GM12891 (cell line): ENCODE measurements around the gene KRT4.

Experiments
- POLR2A ChIP-seq: IDR thresholded peaks from 2 replicates; pipeline ENCODE4 v1.6.1; 2011; ENCODE audit warnings: low read depth, low read length, control low read depth
- POU2F2 ChIP-seq: IDR thresholded peaks from 2 replicates; pipeline ENCODE4 v1.6.1; 2011; ENCODE audit warnings: low read depth, mild to moderate bottlenecking, control low read depth, low read length, moderate library complexity
- TAF1 ChIP-seq: IDR thresholded peaks from 2 replicates; pipeline ENCODE4 v1.6.1; 2011; ENCODE audit warnings: low read depth, low read length, control low read depth

DNA sequence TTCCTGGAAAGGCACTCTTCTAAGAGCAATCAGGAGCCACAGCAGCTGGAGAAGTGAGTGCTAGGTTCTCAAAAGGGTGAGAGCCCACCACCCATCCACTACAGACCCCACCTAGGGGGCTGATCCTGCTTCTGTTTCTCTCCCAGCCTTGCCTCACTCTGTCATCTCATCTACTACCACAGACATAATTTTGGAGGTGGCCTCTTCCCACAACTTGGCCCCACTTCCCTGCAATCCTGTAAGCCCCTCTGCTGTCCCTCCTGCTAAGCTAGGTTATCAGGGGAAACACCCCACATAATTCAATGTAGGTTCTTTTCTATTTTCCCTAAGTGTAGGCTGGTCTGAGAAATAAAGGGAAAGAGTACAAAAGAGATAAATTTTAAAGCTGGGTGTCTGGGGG, 53.3 kb downstream of the KRT4 start:
- no peak for TF ChIP-seq POLR2A
- TF ChIP-seq TAF1, result no peak
- no peak for TF ChIP-seq POU2F2
